ENCODE results near the gene PRKAG2. TPM values are rescaled to one million over a fixed set of nuclear protein-coding genes. Genes with fewer than 3 reads are reported as not detected.

PRKAG2 gene
- polyA plus RNA-seq, 3 donors, result 29.2 to 59.8 (median 30.9) TPM

- Histone ChIP-seq H3K9me3 (replicated peaks in 1 of 2; ENCODE audit: control insufficient read depth in 1 of 2, insufficient read depth in 1 of 2, low read length in 2 of 2) (peaks cover 0 to 4% of the 10 kb centered on the region in 2 donors), H3K4me1 (ENCODE audit: control insufficient read depth in 1 of 2, insufficient read depth in 2 of 2, low read length in 2 of 2) (no peaks in the 10 kb centered on the region), H3K4me3 (replicated peaks in 1 of 3; ENCODE audit: low read depth in 2 of 3, low read length in 3 of 3) (no peak overlapping the region), H3K27me3 (ENCODE audit: control insufficient read depth in 2 of 2, insufficient read depth in 2 of 2, low read length in 2 of 2) (no peaks in the 10 kb centered on the region), H3K9ac (ENCODE audit: insufficient read depth, low read length, poor library complexity, severe bottlenecking) (no peak overlapping the region), H4K20me1 (ENCODE audit: insufficient read depth, low read length) (peaks cover 81% of the 10 kb centered on the region), H2AFZ (ENCODE audit: insufficient read depth, low read depth, low read length, poor library complexity, severe bottlenecking) (no peak overlapping the region), H3K36me3 (replicated peaks in 1 of 2; ENCODE audit: control insufficient read depth in 1 of 2, insufficient read depth in 2 of 2, low read length in 2 of 2) (peaks cover 18 to 50% of the 10 kb centered on the region in 2 donors), H3K27ac (ENCODE audit: low read depth in 1 of 2, low read length in 2 of 2) (no peak overlapping the region), H3K79me2 (ENCODE audit: insufficient read depth, low read length) (peaks cover 4% of the 10 kb centered on the region), H3K4me2 (replicated peaks; ENCODE audit: extremely low read depth, low read length, poor library complexity, severe bottlenecking) (no peak overlapping the region)
- 94% methylated on average over 10 of the region's 15 CpGs for WGBS (ENCODE audit: insufficient coverage)
- no peak for DNase-seq
- TF ChIP-seq CTCF (IDR thresholded peaks at IDR 0.05), result no peak
- Mint-ChIP-seq H3K27me3 (ENCODE audit: low read depth in 3 of 3) (peaks cover 0 to 4% (median 0%) of the 10 kb centered on the region in 3 donors), H3K27ac (no peak overlapping the region), H3K4me3 (no peak overlapping the region), H3K9me3 (peaks cover 0 to 5% (median 4%) of the 10 kb centered on the region in 7 donors), H3K4me1 (peaks cover 5% of the 10 kb centered on the region), H3K36me3 (peaks cover 44 to 50% of the 10 kb centered on the region in 2 donors)
- intact Hi-C loops (cut with micrococcal nuclease), result no loop called here
These were observed 268.8 kb downstream of the PRKAG2 start for GRCh38 chr7:151608031-151608551.

DNA sequence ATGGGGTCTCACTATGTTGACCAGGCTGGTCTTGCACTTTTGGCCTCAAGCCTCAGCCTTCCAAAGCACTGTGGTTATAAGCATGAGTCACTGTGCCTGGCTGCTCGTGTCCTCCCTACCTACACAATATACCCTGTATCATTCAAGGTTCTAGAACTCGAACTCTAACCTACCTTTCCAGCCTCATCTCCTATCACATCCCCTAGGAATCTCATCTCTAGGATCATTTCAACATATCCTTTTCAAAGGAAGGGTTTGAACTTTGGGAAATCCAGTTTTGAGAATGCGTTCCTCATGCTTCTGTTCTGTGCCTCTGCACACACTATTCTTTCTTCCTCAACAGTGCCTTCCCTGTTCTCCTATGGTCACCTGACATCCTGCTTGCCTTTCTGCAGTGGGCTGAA, 269.4 kb downstream of the PRKAG2 start:
- Histone ChIP-seq H2AFZ (ENCODE audit: insufficient read depth, low read depth, low read length, poor library complexity, severe bottlenecking) (no peak overlapping the region), H3K4me2 (replicated peaks; ENCODE audit: extremely low read depth, low read length, poor library complexity, severe bottlenecking) (no peak overlapping the region), H3K27ac (ENCODE audit: low read depth in 1 of 2, low read length in 2 of 2) (no peak overlapping the region), H3K9me3 (replicated peaks in 1 of 2; ENCODE audit: control insufficient read depth in 1 of 2, insufficient read depth in 1 of 2, low read length in 2 of 2) (peaks cover 0 to 4% of the 10 kb centered on the region in 2 donors), H3K27me3 (ENCODE audit: control insufficient read depth in 2 of 2, insufficient read depth in 2 of 2, low read length in 2 of 2) (no peaks in the 10 kb centered on the region), H3K36me3 (replicated peaks in 1 of 2; ENCODE audit: control insufficient read depth in 1 of 2, insufficient read depth in 2 of 2, low read length in 2 of 2) (peaks cover 14 to 50% of the 10 kb centered on the region in 2 donors), H3K9ac (ENCODE audit: insufficient read depth, low read length, poor library complexity, severe bottlenecking) (no peak overlapping the region), H3K4me3 (replicated peaks in 1 of 3; ENCODE audit: low read depth in 2 of 3, low read length in 3 of 3) (no peak overlapping the region), H4K20me1 (ENCODE audit: insufficient read depth, low read length) (peaks cover 80% of the 10 kb centered on the region), H3K4me1 (ENCODE audit: control insufficient read depth in 1 of 2, insufficient read depth in 2 of 2, low read length in 2 of 2) (no peaks in the 10 kb centered on the region), H3K79me2 (ENCODE audit: insufficient read depth, low read length) (peaks cover 4% of the 10 kb centered on the region)
- DNase-seq, result no peak
- Mint-ChIP-seq H3K27me3 (ENCODE audit: low read depth in 3 of 3) (peaks cover 0 to 4% (median 0%) of the 10 kb centered on the region in 3 donors), H3K36me3 (peaks cover 46 to 52% of the 10 kb centered on the region in 2 donors), H3K27ac (peak overlapping the region in 3 of 7 donors; percentile 10 to 78 (median 77)), H3K4me1 (peaks cover 5% of the 10 kb centered on the region), H3K9me3 (peaks cover 0 to 10% (median 4%) of the 10 kb centered on the region in 7 donors), H3K4me3 (no peak overlapping the region)
- intact Hi-C loops (cut with micrococcal nuclease), result no loop called here
- no peak for TF ChIP-seq CTCF (IDR thresholded peaks at IDR 0.05)
- WGBS (ENCODE audit: insufficient coverage), result 82% methylated on average over 2 of the region's 3 CpGs
